Measurements from ENCODE around the gene ZWILCH. TPM values are rescaled to one million over a fixed set of nuclear protein-coding genes. Genes with fewer than 3 reads are reported as not detected.
"Not testable (repeated sequence)": the region's sequence is repeated elsewhere in the genome, so short reads cannot be mapped to it uniquely, and the experiment has no call there.

ZWILCH gene
- total and polyA plus RNA-seq, 2 donors (not counting 3 experiments of a cell fraction or from before 2014, with no cell fraction given) = 9.3 to 28.8 TPM

DNA sequence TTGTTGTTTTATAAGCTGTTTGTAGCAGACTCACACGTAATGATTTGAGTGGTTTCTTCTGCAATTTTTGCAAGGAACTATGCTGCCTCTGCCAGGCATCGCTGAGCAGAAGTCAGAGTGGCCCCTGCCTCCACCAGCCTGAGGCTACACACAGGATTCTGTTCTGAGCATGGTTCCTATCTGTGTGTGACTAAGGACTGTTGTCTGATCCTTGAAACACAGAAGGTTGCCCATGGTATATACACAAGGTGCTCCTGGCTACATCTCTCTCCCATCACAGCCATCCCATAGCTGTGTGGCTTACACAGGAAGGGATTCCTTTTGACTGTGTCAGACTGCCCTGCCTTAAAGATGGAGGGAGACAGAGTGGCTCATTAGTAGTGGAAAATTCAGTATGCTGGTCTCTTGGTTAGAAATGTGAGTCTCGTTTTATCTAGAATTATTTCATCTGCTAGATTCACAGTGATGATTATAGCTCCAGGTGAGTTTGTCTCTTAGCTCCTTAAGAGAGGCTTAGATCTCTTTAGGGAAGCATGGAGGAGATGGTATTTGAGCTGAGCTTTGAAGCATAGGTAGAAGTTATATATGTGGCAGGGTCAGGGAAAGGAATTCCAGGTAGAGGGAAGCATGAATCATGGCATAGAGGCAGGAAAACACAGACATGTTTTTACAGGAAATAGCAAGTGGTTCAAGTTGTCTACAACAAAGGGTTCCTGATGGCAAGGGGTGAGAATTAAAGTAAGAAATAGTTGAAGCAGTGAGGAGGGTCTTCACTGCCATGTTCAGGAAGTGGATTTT, 45.1 kb upstream of the ZWILCH start:
- Histone ChIP-seq H3K9ac (replicated peaks; ENCODE audit: extremely low read depth, insufficient read depth, low read length) (no peak overlapping the region), H3K79me2 (ENCODE audit: control insufficient read depth, insufficient read depth, low read length) (peaks cover 2% of the 10 kb centered on the region), H3K27me3 (ENCODE audit: control insufficient read depth in 2 of 2, insufficient read depth in 2 of 2, low read length in 2 of 2) (no peaks in the 10 kb centered on the region), H3K9me3 (replicated peaks; ENCODE audit: control insufficient read depth, insufficient read depth, low read length) (no peaks in the 10 kb centered on the region), H3K4me1 (ENCODE audit: control insufficient read depth, extremely low read depth, insufficient read depth, low read length) (peaks cover 12% of the 10 kb centered on the region), H3K4me2 (ENCODE audit: insufficient read depth, low read length) (no peak overlapping the region), H3K27ac (ENCODE audit: insufficient read depth, low read depth, low read length) (peak overlapping the region; percentile 9), H3K9me1 (replicated peaks; ENCODE audit: control insufficient read depth, extremely low read depth, insufficient read depth, low read length) (no peaks in the 10 kb centered on the region), H4K20me1 (replicated peaks; ENCODE audit: control insufficient read depth, extremely low read depth, insufficient read depth, low read length) (no peaks in the 10 kb centered on the region), H2AFZ (ENCODE audit: low read depth, low read length) (no peak overlapping the region), H3K36me3 (ENCODE audit: control insufficient read depth in 2 of 2, extremely low read depth in 1 of 2, insufficient read depth in 2 of 2, low read length in 2 of 2) (no peaks in the 10 kb centered on the region), H3K4me3 (replicated peaks in 1 of 3; ENCODE audit: insufficient read depth in 1 of 3, low read depth in 1 of 3, low read length in 3 of 3) (no peak overlapping the region)
- ChIA-PET CTCF (interaction anchor here (0.6 to 1.9 kb wide), 5 partner anchors 8 to 1058 kb away, joined by 3 to 5 read pairs (median 3); no protein-coding TSS in a partner anchor), POLR2A (no interaction called here)
- intact Hi-C loops (cut with micrococcal nuclease) = no loop called here
- no TSS peak for BruUV-seq (replicated peaks)
- peak; percentile 72 for FAIRE-seq
- TF ChIP-seq, protein P1, sequence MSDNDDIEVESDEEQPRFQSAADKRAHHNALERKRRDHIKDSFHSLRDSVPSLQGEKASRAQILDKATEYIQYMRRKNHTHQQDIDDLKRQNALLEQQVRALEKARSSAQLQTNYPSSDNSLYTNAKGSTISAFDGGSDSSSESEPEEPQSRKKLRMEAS (IDR thresholded peaks at IDR 0.05; ENCODE audit: insufficient read depth, insufficient read length) = no peak
- TF ChIP-seq FOS (IDR thresholded peaks at IDR 0.05; ENCODE audit: borderline replicate concordance, insufficient read depth, low read length) (no peak), GATA2 (IDR thresholded peaks at IDR 0.05; ENCODE audit: insufficient read depth, insufficient read length, low read depth, low read length) (no peak), EZH2 (IDR thresholded peaks at IDR 0.05; ENCODE audit: borderline replicate concordance, low read depth, low read length, severe bottlenecking) (no peak), JUN (IDR thresholded peaks at IDR 0.05; ENCODE audit: borderline replicate concordance, insufficient read depth, insufficient read length, low read depth) (no peak), POLR2AphosphoS5 (IDR thresholded peaks at IDR 0.05; ENCODE audit: insufficient read depth, low read depth, low read length) (no peak), POLR2A (IDR thresholded peaks at IDR 0.05; ENCODE audit: low read depth, low read length) (no peak), MYC (IDR thresholded peaks at IDR 0.05; ENCODE audit: low read depth, low read length) (no peak)
- TF ChIP-seq, protein P2, sequence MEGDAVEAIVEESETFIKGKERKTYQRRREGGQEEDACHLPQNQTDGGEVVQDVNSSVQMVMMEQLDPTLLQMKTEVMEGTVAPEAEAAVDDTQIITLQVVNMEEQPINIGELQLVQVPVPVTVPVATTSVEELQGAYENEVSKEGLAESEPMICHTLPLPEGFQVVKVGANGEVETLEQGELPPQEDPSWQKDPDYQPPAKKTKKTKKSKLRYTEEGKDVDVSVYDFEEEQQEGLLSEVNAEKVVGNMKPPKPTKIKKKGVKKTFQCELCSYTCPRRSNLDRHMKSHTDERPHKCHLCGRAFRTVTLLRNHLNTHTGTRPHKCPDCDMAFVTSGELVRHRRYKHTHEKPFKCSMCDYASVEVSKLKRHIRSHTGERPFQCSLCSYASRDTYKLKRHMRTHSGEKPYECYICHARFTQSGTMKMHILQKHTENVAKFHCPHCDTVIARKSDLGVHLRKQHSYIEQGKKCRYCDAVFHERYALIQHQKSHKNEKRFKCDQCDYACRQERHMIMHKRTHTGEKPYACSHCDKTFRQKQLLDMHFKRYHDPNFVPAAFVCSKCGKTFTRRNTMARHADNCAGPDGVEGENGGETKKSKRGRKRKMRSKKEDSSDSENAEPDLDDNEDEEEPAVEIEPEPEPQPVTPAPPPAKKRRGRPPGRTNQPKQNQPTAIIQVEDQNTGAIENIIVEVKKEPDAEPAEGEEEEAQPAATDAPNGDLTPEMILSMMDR (IDR thresholded peaks at IDR 0.05; ENCODE audit: extremely low read depth in 1 of 2, insufficient read depth in 1 of 2, low read depth in 1 of 2, low read length in 2 of 2) = no peak
- DNase-seq (ENCODE audit: low read depth, low spot score) = no peak
- dilution Hi-C loops (cut with MboI; ENCODE audit: extremely low pct_ligation_motif_present, low sequenced_read_pairs) = no loop called here

DNA sequence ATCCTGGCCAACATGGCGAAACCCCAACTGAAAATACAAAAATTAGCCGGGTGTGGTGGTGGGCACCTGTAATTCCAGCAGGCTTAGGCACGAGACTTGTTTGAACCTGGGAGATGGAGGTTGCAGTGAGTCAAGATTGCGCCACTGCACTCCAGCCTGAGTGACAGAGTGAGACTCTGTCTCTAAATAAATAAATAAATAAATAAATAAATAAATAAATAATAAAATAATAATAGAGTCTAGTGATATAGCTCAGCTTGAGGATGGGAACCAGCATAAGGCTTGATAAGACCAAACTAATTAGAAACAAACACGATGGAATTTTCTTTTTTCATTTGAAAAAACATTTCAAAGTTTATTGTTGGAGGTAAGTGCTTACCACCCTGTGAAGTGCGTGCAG, 43.8 kb upstream of the ZWILCH start:
- POLR2A ChIA-PET; H3K9me3 ChIP-seq (replicated peaks; ENCODE audit: control insufficient read depth, insufficient read depth, low read length); H3K79me2 ChIP-seq (ENCODE audit: control insufficient read depth, insufficient read depth, low read length); H3K27ac ChIP-seq (ENCODE audit: insufficient read depth, low read depth, low read length); dilution Hi-C loops (cut with MboI; ENCODE audit: extremely low pct_ligation_motif_present, low sequenced_read_pairs); H3K9ac ChIP-seq (replicated peaks; ENCODE audit: extremely low read depth, insufficient read depth, low read length); H3K9me1 ChIP-seq (replicated peaks; ENCODE audit: control insufficient read depth, extremely low read depth, insufficient read depth, low read length); FAIRE-seq; H3K36me3 ChIP-seq (ENCODE audit: control insufficient read depth in 2 of 2, extremely low read depth in 1 of 2, insufficient read depth in 2 of 2, low read length in 2 of 2); BruUV-seq (replicated peaks); DNase-seq (ENCODE audit: low read depth, low spot score); CTCF ChIA-PET; H3K4me3 ChIP-seq (replicated peaks in 1 of 3; ENCODE audit: insufficient read depth in 1 of 3, low read depth in 1 of 3, low read length in 3 of 3); H3K4me2 ChIP-seq (ENCODE audit: insufficient read depth, low read length); intact Hi-C loops (cut with micrococcal nuclease); H3K27me3 ChIP-seq (ENCODE audit: control insufficient read depth in 2 of 2, insufficient read depth in 2 of 2, low read length in 2 of 2); H4K20me1 ChIP-seq (replicated peaks; ENCODE audit: control insufficient read depth, extremely low read depth, insufficient read depth, low read length); H2AFZ ChIP-seq (ENCODE audit: low read depth, low read length): not testable (repeated sequence)
- peaks cover 12% of the 10 kb centered on the region for H3K4me1 ChIP-seq (ENCODE audit: control insufficient read depth, extremely low read depth, insufficient read depth, low read length)

All from endothelial cell of umbilical vein (primary cell).